Esophagus squamous epithelium (tissue), 4 donors: ENCODE measurements around the gene NPHP4.

Experiments used
- POLR2A ChIP-seq, 4 donors: fragments of 450-650 bp; IDR thresholded peaks; one replicate each; pipeline ENCODE4 v1.6.1; 2017; ENCODE audit warnings: antibody characterized with exemption in 4 of 4, mild to moderate bottlenecking in 4 of 4, moderate library complexity in 3 of 4
- TF ChIP-seq, protein P1 (sequence below), 6 experiments: fragments of 450-650 bp in 4 of 6; fragments of 200-600 bp in 2 of 6; sonication (generic) in 2 of 6; IDR thresholded peaks; one replicate each; pipeline ENCODE4 v1.5.1; 2016 to 2019; ENCODE audit warnings: antibody characterized with exemption in 6 of 6, mild to moderate bottlenecking in 4 of 6, moderate library complexity in 4 of 6

- no peak for TF ChIP-seq POLR2A (IDR thresholded peaks at IDR 0.05)
- TF ChIP-seq, protein P1, sequence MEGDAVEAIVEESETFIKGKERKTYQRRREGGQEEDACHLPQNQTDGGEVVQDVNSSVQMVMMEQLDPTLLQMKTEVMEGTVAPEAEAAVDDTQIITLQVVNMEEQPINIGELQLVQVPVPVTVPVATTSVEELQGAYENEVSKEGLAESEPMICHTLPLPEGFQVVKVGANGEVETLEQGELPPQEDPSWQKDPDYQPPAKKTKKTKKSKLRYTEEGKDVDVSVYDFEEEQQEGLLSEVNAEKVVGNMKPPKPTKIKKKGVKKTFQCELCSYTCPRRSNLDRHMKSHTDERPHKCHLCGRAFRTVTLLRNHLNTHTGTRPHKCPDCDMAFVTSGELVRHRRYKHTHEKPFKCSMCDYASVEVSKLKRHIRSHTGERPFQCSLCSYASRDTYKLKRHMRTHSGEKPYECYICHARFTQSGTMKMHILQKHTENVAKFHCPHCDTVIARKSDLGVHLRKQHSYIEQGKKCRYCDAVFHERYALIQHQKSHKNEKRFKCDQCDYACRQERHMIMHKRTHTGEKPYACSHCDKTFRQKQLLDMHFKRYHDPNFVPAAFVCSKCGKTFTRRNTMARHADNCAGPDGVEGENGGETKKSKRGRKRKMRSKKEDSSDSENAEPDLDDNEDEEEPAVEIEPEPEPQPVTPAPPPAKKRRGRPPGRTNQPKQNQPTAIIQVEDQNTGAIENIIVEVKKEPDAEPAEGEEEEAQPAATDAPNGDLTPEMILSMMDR (IDR thresholded peaks at IDR 0.05), result no peak
These were observed 45.0 kb downstream of the NPHP4 start for GRCh38 chr1:5947071-5947821.
